B cell (primary cell): ENCODE measurements around the gene EXOC4. TPM values are rescaled to one million over a fixed set of nuclear protein-coding genes. Genes with fewer than 3 reads are reported as not detected.

Experiments used
- ATAC-seq: fragments of 200-7000 bp; cut with Tn5 transposase; one replicate; pipeline ENCODE4 v1.10.0; 2021; ENCODE audit warnings: low read depth, mild to moderate bottlenecking, moderate number of reproducible peaks, moderate library complexity
- CTCF ChIA-PET: fragments of 350-600 bp; sonication (Branson Sonifier 250); formaldehyde crosslinking; loops from one replicate; lab custom pipeline; 2021; ENCODE audit warnings: antibody characterized with exemption, inconsistent platforms; lab: Charles Lee
- POLR2A ChIA-PET: fragments of 350-600 bp; sonication (Branson Sonifier 250); formaldehyde crosslinking; loops from one replicate; lab custom pipeline; 2021; ENCODE audit warnings: antibody characterized with exemption; lab: Charles Lee
- DNase-seq: peaks from one replicate; pipeline ENCODE4 v3.0.0; 2013
- H2AFZ ChIP-seq: 2 replicates; pipeline ENCODE4 v1.6.1; 2012; ENCODE audit warnings: mild to moderate bottlenecking, low read depth, low read length; ENCODE audit not compliant: insufficient read depth, poor library complexity, severe bottlenecking
- H3K27ac ChIP-seq, 2 donors: 1 replicate in 1 of 2; 2 replicates in 1 of 2; pipeline ENCODE4 v1.5.1; 2012 to 2013; ENCODE audit warnings: low read length in 2 of 2, mild to moderate bottlenecking in 2 of 2, moderate library complexity in 1 of 2
- H3K27me3 ChIP-seq, 4 experiments: fragments of 200-600 bp in 1 of 4; sonication (generic) in 1 of 4; replicated peaks in 1 of 4; 1 replicate in 2 of 4; 2 replicates in 2 of 4; pipeline versions ENCODE4 v1.6.1 to v1.7.0; 2013 to 2016; ENCODE audit warnings: low read length in 3 of 4, mild to moderate bottlenecking in 2 of 4, mixed read lengths in 1 of 4, moderate library complexity in 1 of 4; ENCODE audit not compliant: insufficient read depth in 4 of 4, control insufficient read depth in 3 of 4; ENCODE audit errors: control extremely low read depth in 1 of 4
- H3K36me3 ChIP-seq, 2 experiments: replicated peaks in 1 of 2; 1 replicate in 1 of 2; 2 replicates in 1 of 2; pipeline versions ENCODE4 v1.6.1 to v1.7.1; 2013; ENCODE audit warnings: low read length in 1 of 2; ENCODE audit not compliant: insufficient read depth in 2 of 2, control insufficient read depth in 1 of 2; ENCODE audit errors: control extremely low read depth in 1 of 2, extremely low read depth in 1 of 2
- H3K4me1 ChIP-seq, 2 donors: fragments of 200-600 bp in 1 of 2; sonication (generic) in 1 of 2; 1 replicate in 1 of 2; 2 replicates in 1 of 2; pipeline versions ENCODE4 v1.5.1 to v1.6.1; 2013 to 2017; ENCODE audit warnings: low read length in 2 of 2; ENCODE audit not compliant: control insufficient read depth in 2 of 2, insufficient read depth in 2 of 2
- H3K4me2 ChIP-seq: replicated peaks from 2 replicates; pipeline ENCODE3; 2012; ENCODE audit warnings: mild to moderate bottlenecking, low read depth, low read length; ENCODE audit not compliant: poor library complexity, severe bottlenecking
- H3K4me3 ChIP-seq, 5 experiments: fragments of 200-600 bp in 1 of 5; sonication (generic) in 1 of 5; 1 replicate in 3 of 5; 2 replicates in 2 of 5; pipeline versions ENCODE4 v1.5.1 to v1.7.0; 2011 to 2016; ENCODE audit warnings: low read length in 4 of 5, mild to moderate bottlenecking in 4 of 5, low read depth in 2 of 5, control low read depth in 1 of 5, moderate library complexity in 1 of 5; ENCODE audit not compliant: insufficient read depth in 1 of 5; ENCODE audit errors: control extremely low read depth in 1 of 5, extremely low read depth in 1 of 5
- H3K79me2 ChIP-seq: fragments of 200-600 bp; sonication (generic); one replicate; pipeline ENCODE4 v1.6.0; 2016; ENCODE audit warnings: low read length; ENCODE audit not compliant: control insufficient read depth, insufficient read depth
- H3K9ac ChIP-seq: fragments of 200-600 bp; sonication (generic); 2 replicates; pipeline ENCODE4 v1.6.1; 2017; ENCODE audit warnings: mild to moderate bottlenecking, low read length, moderate library complexity
- H3K9me3 ChIP-seq, 3 donors: one replicate each; pipeline versions ENCODE4 v1.6.1 to v1.7.1; 2013; ENCODE audit warnings: low read length in 2 of 3; ENCODE audit not compliant: control insufficient read depth in 2 of 3, insufficient read depth in 1 of 3; ENCODE audit errors: control extremely low read depth in 1 of 3
- H4K20me1 ChIP-seq: 2 replicates; pipeline ENCODE4 v1.6.0; 2012; ENCODE audit warnings: mild to moderate bottlenecking, low read length; ENCODE audit not compliant: insufficient read depth, control insufficient read depth, poor library complexity, severe bottlenecking
- H3K27ac Mint-ChIP-seq: one replicate; pipeline ENCODE4 v1.8.0; 2021; ENCODE audit warnings: mixed read lengths
- H3K27me3 Mint-ChIP-seq: one replicate; pipeline ENCODE4 v1.8.0; 2021; ENCODE audit warnings: mixed read lengths
- H3K4me1 Mint-ChIP-seq: one replicate; pipeline ENCODE4 v1.8.0; 2021; ENCODE audit warnings: mixed read lengths
- H3K4me3 Mint-ChIP-seq: one replicate; pipeline ENCODE4 v1.8.0; 2021; ENCODE audit warnings: mixed read lengths
- H3K9me3 Mint-ChIP-seq: one replicate; pipeline ENCODE4 v1.8.0; 2022; ENCODE audit warnings: mixed read lengths; ENCODE audit not compliant: insufficient read depth
- CTCF ChIP-seq: fragments of 200-600 bp; IDR thresholded peaks from one replicate; pipeline ENCODE4 v1.8.0; 2022; ENCODE audit warnings: antibody characterized with exemption, mild to moderate bottlenecking
- EZH2 ChIP-seq: IDR thresholded peaks from 2 replicates; pipeline ENCODE4 v1.6.1; 2012; ENCODE audit warnings: borderline replicate concordance, low read depth, mild to moderate bottlenecking, moderate library complexity, low read length; ENCODE audit not compliant: insufficient read depth, poor library complexity, severe bottlenecking
- WGBS: methylation state at CpG from one replicate; pipeline ENCODE4 v1.1.5; 2013; ENCODE audit warnings: missing lambda C conversion rate; ENCODE audit not compliant: insufficient coverage; 5-methylcytosine and 5-hydroxymethylcytosine counted together
- intact Hi-C: fragments of 100-400 bp; cut with micrococcal nuclease; formaldehyde crosslinking; loops from one replicate; pipeline ENCODE4 v1.10.0; 2022
- polyA plus RNA-seq: library from polyadenylated mRNA; depleted of rRNA; stranded (reverse); fragments of >200 nt; gene quantifications from 2 replicates; pipeline ENCODE4 v1.2.3, GENCODE V29; 2012
- total RNA-seq, 2 donors: library from RNA; stranded (reverse); fragments of 120-200 nt in 1 of 2; gene quantifications; 1 replicate in 1 of 2; 2 replicates in 1 of 2; pipeline versions ENCODE4 v1.2.3 to v1.2.4, GENCODE V29; 2013 to 2022

The EXOC4 gene
- total and polyA plus RNA-seq, 2 donors (not counting 1 experiment from before 2014, with no cell fraction given): 16.7 to 135 TPM

GRCh38 chr7:133978502-133979295, 725.8 kb downstream of the EXOC4 start:
- WGBS: 97% methylated on average over 4 of the region's 5 CpGs
- TF ChIP-seq EZH2 (no peak), CTCF (no peak)
- intact Hi-C loops: no loop called here

GRCh38 chr7:133980804-133981203, 727.9 kb downstream of the EXOC4 start:
- H3K27ac ChIP-seq: no peak overlapping the region
- intact Hi-C loops: no loop called here
- no peak overlapping the region for H3K9ac ChIP-seq
- CTCF ChIA-PET: no interaction called here
- Mint-ChIP-seq H3K9me3 (no peaks in the 10 kb centered on the region), H3K4me3 (no peak overlapping the region), H3K4me1 (peaks cover 5% of the 10 kb centered on the region), H3K27ac (no peak overlapping the region), H3K27me3 (no peaks in the 10 kb centered on the region)
- H3K4me2 ChIP-seq: no peak overlapping the region
- no peak overlapping the region for H2AFZ ChIP-seq
- DNase-seq: no peak
- no peak for ATAC-seq
- H3K4me3 ChIP-seq: no peak overlapping the region
- no CpG with 5 or more reads among the region's 1 CpG for WGBS
- H3K36me3 ChIP-seq: peaks cover 0 to 1% of the 10 kb centered on the region in 2 experiments
- POLR2A ChIA-PET: no interaction called here
- no peaks in the 10 kb centered on the region for H4K20me1 ChIP-seq
- H3K79me2 ChIP-seq: no peaks in the 10 kb centered on the region
- H3K4me1 ChIP-seq: no peaks in the 10 kb centered on the region
- TF ChIP-seq EZH2: no peak
- TF ChIP-seq CTCF: no peak
- H3K9me3 ChIP-seq: no peaks in the 10 kb centered on the region
- H3K27me3 ChIP-seq: no peaks in the 10 kb centered on the region

More at GRCh38 chr7:133978502-133979295, 725.8 kb downstream of the EXOC4 start:
- ChIA-PET POLR2A (no interaction called here), CTCF (no interaction called here)
- H3K27ac Mint-ChIP-seq: no peak overlapping the region
- H3K27me3 Mint-ChIP-seq: no peaks in the 10 kb centered on the region
- no peaks in the 10 kb centered on the region for H3K9me3 Mint-ChIP-seq
- DNase-seq (no peak), ATAC-seq (no peak)
- H3K27ac ChIP-seq: no peak overlapping the region
- no peak overlapping the region for H3K4me3 Mint-ChIP-seq
- peaks cover 0 to 1% of the 10 kb centered on the region in 2 experiments for H3K36me3 ChIP-seq
- H3K4me1 ChIP-seq: no peaks in the 10 kb centered on the region
- H3K9me3 ChIP-seq: no peaks in the 10 kb centered on the region
- H3K4me1 Mint-ChIP-seq: peaks cover 5% of the 10 kb centered on the region
- no peaks in the 10 kb centered on the region for H4K20me1 ChIP-seq
- H2AFZ ChIP-seq: no peak overlapping the region
- H3K4me3 ChIP-seq: no peak overlapping the region
- H3K27me3 ChIP-seq: no peaks in the 10 kb centered on the region
- H3K4me2 ChIP-seq: no peak overlapping the region
- H3K9ac ChIP-seq: no peak overlapping the region
- H3K79me2 ChIP-seq: no peaks in the 10 kb centered on the region
